ENCODE measurements around the gene PTBP2. TPM values are rescaled to one million over a fixed set of nuclear protein-coding genes. Genes with fewer than 3 reads are reported as not detected.

PTBP2 gene
- total and polyA plus RNA-seq, 7 donors: 5.5 to 20.3 (median 9.3) TPM

- no peak for TF ChIP-seq CTCF (IDR thresholded peaks at IDR 0.05)
- intact Hi-C loops (cut with DNase I): no loop called here
- Histone ChIP-seq H3K9me3 (no peaks in the 10 kb centered on the region), H3K27ac (no peak overlapping the region), H3K4me1 (no peaks in the 10 kb centered on the region), H3K27me3 (ENCODE audit: insufficient read depth in 3 of 3, low read length in 2 of 3) (no peaks in the 10 kb centered on the region), H3K36me3 (ENCODE audit: insufficient read depth in 1 of 2, low read depth in 1 of 2) (no peaks in the 10 kb centered on the region), H3K4me3 (no peak overlapping the region)
- DNase-seq (no peak), ATAC-seq (peak in 2 of 4 donors; percentile 22 to 55)
These were observed 36.8 kb upstream of the PTBP2 start for GRCh38 chr1:96684744-96685143.

GRCh38 chr1:96688767-96689166 is 32.8 kb upstream of the PTBP2 start:
- Histone ChIP-seq H3K27ac (no peak overlapping the region), H3K27me3 (ENCODE audit: insufficient read depth in 3 of 3, low read length in 2 of 3) (no peaks in the 10 kb centered on the region), H3K4me3 (no peak overlapping the region), H3K9me3 (no peaks in the 10 kb centered on the region), H3K4me1 (no peaks in the 10 kb centered on the region), H3K36me3 (ENCODE audit: insufficient read depth in 1 of 2, low read depth in 1 of 2) (no peaks in the 10 kb centered on the region)
- 56 to 62% (median 58%) methylated on average over 1 of the region's 1 CpG for WGBS, 3 donors
- no peak for TF ChIP-seq CTCF (IDR thresholded peaks at IDR 0.05)
- intact Hi-C loops (cut with DNase I): no loop called here
- DNase-seq (no peak), ATAC-seq (no peak)

GRCh38 chr1:96695954-96696353 is 25.6 kb upstream of the PTBP2 start:
- no peak for TF ChIP-seq CTCF (IDR thresholded peaks at IDR 0.05)
- Histone ChIP-seq H3K27ac (no peak overlapping the region), H3K36me3 (ENCODE audit: insufficient read depth in 1 of 2, low read depth in 1 of 2) (no peaks in the 10 kb centered on the region), H3K9me3 (no peaks in the 10 kb centered on the region), H3K27me3 (ENCODE audit: insufficient read depth in 3 of 3, low read length in 2 of 3) (no peaks in the 10 kb centered on the region), H3K4me3 (no peak overlapping the region), H3K4me1 (no peaks in the 10 kb centered on the region)
- WGBS, 3 donors: 80 to 88% (median 87%) methylated on average over 3 of the region's 3 CpGs
- no peak for DNase-seq
- intact Hi-C loops (cut with DNase I): no loop called here
- ATAC-seq: no peak

GRCh38 chr1:96698342-96698983 is 23.1 kb upstream of the PTBP2 start:
- WGBS, 3 donors: 63 to 82% (median 73%) methylated on average over 5 of the region's 5 CpGs
- no peak for DNase-seq
- intact Hi-C loops (cut with DNase I): no loop called here

More at GRCh38 chr1:96698342-96698983, 23.1 kb upstream of the PTBP2 start:
- no peak overlapping the region for H3K4me3 ChIP-seq
- TF ChIP-seq CTCF (IDR thresholded peaks at IDR 0.05): no peak
- ATAC-seq: no peak
- H3K9me3 ChIP-seq: no peaks in the 10 kb centered on the region
- no peak overlapping the region for H3K27ac ChIP-seq
- H3K36me3 ChIP-seq (ENCODE audit: insufficient read depth in 1 of 2, low read depth in 1 of 2): no peaks in the 10 kb centered on the region
- no peaks in the 10 kb centered on the region for H3K4me1 ChIP-seq
- H3K27me3 ChIP-seq (ENCODE audit: insufficient read depth in 3 of 3, low read length in 2 of 3): no peaks in the 10 kb centered on the region

All from psoas muscle (tissue), 8 donors.